Measurements from ENCODE around the gene SPACA4.

The SPACA4 gene

DNA sequence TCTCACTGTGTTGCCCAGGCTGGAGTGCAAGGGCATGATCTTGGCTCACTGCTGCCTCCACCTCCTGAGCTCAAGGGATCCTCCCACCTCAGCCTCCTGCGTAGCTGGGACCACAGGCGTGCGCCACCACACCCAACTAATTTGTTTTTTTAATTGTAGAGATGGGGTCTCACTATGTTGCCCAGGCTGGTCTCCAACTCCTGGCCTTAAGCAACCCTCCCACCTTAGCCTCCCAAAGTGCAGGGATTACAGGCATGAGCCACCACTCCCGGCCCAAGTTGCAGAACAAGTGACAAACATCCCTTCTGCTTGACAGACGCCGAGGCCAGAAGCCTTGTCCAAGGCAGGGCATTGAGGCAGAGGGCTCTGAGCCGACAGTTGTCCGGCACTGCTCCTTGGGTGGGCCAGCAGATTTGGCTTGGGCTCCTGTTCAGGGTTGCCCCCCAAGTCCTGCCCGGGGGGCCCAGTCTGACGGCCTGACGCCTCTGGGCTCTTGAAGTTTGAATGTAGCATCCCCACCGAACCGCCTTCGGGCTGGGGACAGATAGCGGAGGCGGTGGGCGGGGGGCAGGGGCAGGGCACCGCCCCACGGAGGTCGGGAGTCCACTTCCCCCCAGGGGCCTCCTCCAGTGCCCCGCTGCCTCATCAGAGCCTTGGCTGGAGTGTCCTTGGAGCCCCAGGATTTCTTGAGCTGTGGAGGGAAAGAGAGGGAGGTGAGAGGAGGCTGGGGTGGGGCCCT lies 5.7 kb upstream of the SPACA4 start:
- no peak for ATAC-seq
- TF ChIP-seq ZNF8 (CRISPR knock-in tag; IDR thresholded peaks at IDR 0.05), result no peak
- TF ChIP-seq ZNF70 (CRISPR knock-in tag; IDR thresholded peaks at IDR 0.05), result no peak
- TF ChIP-seq, protein P1, sequence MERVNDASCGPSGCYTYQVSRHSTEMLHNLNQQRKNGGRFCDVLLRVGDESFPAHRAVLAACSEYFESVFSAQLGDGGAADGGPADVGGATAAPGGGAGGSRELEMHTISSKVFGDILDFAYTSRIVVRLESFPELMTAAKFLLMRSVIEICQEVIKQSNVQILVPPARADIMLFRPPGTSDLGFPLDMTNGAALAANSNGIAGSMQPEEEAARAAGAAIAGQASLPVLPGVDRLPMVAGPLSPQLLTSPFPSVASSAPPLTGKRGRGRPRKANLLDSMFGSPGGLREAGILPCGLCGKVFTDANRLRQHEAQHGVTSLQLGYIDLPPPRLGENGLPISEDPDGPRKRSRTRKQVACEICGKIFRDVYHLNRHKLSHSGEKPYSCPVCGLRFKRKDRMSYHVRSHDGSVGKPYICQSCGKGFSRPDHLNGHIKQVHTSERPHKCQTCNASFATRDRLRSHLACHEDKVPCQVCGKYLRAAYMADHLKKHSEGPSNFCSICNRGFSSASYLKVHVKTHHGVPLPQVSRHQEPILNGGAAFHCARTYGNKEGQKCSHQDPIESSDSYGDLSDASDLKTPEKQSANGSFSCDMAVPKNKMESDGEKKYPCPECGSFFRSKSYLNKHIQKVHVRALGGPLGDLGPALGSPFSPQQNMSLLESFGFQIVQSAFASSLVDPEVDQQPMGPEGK (CRISPR knock-in tag; IDR thresholded peaks at IDR 0.05; ENCODE audit: borderline replicate concordance), result no peak
- no peak for TF ChIP-seq GLIS3 (CRISPR knock-in tag; IDR thresholded peaks at IDR 0.05)
- TF ChIP-seq ESRRG (CRISPR knock-in tag; IDR thresholded peaks at IDR 0.05), result no peak
- TF ChIP-seq, protein P2, sequence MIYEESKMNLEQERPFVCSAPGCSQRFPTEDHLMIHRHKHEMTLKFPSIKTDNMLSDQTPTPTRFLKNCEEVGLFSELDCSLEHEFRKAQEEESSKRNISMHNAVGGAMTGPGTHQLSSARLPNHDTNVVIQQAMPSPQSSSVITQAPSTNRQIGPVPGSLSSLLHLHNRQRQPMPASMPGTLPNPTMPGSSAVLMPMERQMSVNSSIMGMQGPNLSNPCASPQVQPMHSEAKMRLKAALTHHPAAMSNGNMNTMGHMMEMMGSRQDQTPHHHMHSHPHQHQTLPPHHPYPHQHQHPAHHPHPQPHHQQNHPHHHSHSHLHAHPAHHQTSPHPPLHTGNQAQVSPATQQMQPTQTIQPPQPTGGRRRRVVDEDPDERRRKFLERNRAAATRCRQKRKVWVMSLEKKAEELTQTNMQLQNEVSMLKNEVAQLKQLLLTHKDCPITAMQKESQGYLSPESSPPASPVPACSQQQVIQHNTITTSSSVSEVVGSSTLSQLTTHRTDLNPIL (CRISPR knock-in tag; IDR thresholded peaks at IDR 0.05; ENCODE audit: low read depth), result no peak
- no peak for TF ChIP-seq TCF4 (CRISPR knock-in tag; IDR thresholded peaks at IDR 0.05; ENCODE audit: borderline replicate concordance)
- TF ChIP-seq ZFP3 (CRISPR knock-in tag; IDR thresholded peaks at IDR 0.05), result no peak
- TF ChIP-seq PPARA (CRISPR knock-in tag; IDR thresholded peaks at IDR 0.05; ENCODE audit: borderline replicate concordance), result no peak
- TF ChIP-seq ISL1 (CRISPR knock-in tag; IDR thresholded peaks at IDR 0.05), result no peak
- TF ChIP-seq, protein P3, sequence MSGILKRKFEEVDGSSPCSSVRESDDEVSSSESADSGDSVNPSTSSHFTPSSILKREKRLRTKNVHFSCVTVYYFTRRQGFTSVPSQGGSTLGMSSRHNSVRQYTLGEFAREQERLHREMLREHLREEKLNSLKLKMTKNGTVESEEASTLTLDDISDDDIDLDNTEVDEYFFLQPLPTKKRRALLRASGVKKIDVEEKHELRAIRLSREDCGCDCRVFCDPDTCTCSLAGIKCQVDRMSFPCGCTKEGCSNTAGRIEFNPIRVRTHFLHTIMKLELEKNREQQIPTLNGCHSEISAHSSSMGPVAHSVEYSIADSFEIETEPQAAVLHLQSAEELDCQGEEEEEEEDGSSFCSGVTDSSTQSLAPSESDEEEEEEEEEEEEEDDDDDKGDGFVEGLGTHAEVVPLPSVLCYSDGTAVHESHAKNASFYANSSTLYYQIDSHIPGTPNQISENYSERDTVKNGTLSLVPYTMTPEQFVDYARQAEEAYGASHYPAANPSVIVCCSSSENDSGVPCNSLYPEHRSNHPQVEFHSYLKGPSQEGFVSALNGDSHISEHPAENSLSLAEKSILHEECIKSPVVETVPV (CRISPR knock-in tag; IDR thresholded peaks at IDR 0.05), result no peak
- TF ChIP-seq ARNTL (CRISPR knock-in tag; IDR thresholded peaks at IDR 0.05; ENCODE audit: borderline replicate concordance, low read depth), result no peak
- no peak for TF ChIP-seq RARB (CRISPR knock-in tag; IDR thresholded peaks at IDR 0.05)
- no peak for TF ChIP-seq BACH2 (CRISPR knock-in tag; IDR thresholded peaks at IDR 0.05; ENCODE audit: borderline replicate concordance)
- no peak for TF ChIP-seq ZFP30 (CRISPR knock-in tag; IDR thresholded peaks at IDR 0.05)
- TF ChIP-seq, protein P4, sequence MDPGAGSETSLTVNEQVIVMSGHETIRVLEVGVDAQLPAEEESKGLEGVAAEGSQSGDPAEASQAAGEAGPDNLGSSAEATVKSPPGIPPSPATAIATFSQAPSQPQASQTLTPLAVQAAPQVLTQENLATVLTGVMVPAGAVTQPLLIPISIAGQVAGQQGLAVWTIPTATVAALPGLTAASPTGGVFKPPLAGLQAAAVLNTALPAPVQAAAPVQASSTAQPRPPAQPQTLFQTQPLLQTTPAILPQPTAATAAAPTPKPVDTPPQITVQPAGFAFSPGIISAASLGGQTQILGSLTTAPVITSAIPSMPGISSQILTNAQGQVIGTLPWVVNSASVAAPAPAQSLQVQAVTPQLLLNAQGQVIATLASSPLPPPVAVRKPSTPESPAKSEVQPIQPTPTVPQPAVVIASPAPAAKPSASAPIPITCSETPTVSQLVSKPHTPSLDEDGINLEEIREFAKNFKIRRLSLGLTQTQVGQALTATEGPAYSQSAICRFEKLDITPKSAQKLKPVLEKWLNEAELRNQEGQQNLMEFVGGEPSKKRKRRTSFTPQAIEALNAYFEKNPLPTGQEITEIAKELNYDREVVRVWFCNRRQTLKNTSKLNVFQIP (CRISPR knock-in tag; IDR thresholded peaks at IDR 0.05; ENCODE audit: borderline replicate concordance, low read depth), result no peak
- TF ChIP-seq CSDC2 (CRISPR knock-in tag; IDR thresholded peaks at IDR 0.05), result no peak
- TF ChIP-seq ZNF565 (CRISPR knock-in tag; conservative IDR thresholded peaks at IDR 0.05; ENCODE audit: low read depth), result no peak
- TF ChIP-seq TOX (CRISPR knock-in tag; IDR thresholded peaks at IDR 0.05; ENCODE audit: borderline replicate concordance), result no peak
- TF ChIP-seq SNAI2 (CRISPR knock-in tag; IDR thresholded peaks at IDR 0.05), result no peak

DNA sequence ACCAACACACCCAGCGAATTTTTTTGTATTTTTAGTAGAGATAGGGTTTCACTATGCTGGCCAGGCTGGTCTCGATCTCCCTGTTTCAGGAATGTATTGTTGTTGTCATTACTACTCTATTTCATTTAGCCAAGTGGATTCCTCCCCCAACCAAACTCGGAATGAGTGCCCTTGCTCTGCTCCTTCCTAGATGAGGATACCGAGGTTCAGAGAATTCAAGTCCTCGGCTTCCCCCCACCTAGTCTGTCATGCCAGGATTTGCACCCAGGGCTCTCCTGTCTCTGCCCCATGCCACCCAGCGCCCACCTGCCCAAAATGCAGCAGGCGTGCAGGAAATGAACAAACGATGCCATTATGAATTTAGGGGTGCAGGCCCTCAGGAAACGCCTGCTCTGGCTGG lies 3.5 kb upstream of the SPACA4 start:
- TF ChIP-seq TCF4 (CRISPR knock-in tag; IDR thresholded peaks at IDR 0.05; ENCODE audit: borderline replicate concordance), result no peak
- TF ChIP-seq BACH2 (CRISPR knock-in tag; IDR thresholded peaks at IDR 0.05; ENCODE audit: borderline replicate concordance), result no peak
- TF ChIP-seq, protein P5, sequence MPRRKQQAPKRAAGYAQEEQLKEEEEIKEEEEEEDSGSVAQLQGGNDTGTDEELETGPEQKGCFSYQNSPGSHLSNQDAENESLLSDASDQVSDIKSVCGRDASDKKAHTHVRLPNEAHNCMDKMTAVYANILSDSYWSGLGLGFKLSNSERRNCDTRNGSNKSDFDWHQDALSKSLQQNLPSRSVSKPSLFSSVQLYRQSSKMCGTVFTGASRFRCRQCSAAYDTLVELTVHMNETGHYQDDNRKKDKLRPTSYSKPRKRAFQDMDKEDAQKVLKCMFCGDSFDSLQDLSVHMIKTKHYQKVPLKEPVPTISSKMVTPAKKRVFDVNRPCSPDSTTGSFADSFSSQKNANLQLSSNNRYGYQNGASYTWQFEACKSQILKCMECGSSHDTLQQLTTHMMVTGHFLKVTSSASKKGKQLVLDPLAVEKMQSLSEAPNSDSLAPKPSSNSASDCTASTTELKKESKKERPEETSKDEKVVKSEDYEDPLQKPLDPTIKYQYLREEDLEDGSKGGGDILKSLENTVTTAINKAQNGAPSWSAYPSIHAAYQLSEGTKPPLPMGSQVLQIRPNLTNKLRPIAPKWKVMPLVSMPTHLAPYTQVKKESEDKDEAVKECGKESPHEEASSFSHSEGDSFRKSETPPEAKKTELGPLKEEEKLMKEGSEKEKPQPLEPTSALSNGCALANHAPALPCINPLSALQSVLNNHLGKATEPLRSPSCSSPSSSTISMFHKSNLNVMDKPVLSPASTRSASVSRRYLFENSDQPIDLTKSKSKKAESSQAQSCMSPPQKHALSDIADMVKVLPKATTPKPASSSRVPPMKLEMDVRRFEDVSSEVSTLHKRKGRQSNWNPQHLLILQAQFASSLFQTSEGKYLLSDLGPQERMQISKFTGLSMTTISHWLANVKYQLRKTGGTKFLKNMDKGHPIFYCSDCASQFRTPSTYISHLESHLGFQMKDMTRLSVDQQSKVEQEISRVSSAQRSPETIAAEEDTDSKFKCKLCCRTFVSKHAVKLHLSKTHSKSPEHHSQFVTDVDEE (CRISPR knock-in tag; IDR thresholded peaks at IDR 0.05), result no peak
- TF ChIP-seq OSR1 (CRISPR knock-in tag; IDR thresholded peaks at IDR 0.05), result no peak
- TF ChIP-seq ZFP30 (CRISPR knock-in tag; IDR thresholded peaks at IDR 0.05), result no peak
- no peak for TF ChIP-seq ZC3H10 (CRISPR knock-in tag; IDR thresholded peaks at IDR 0.05)
- no peak for TF ChIP-seq RARB (CRISPR knock-in tag; IDR thresholded peaks at IDR 0.05)
- no peak for TF ChIP-seq ZNF8 (CRISPR knock-in tag; IDR thresholded peaks at IDR 0.05)
- TF ChIP-seq, protein P1 (CRISPR knock-in tag; IDR thresholded peaks at IDR 0.05; ENCODE audit: borderline replicate concordance), result no peak
- no peak for TF ChIP-seq ZNF70 (CRISPR knock-in tag; IDR thresholded peaks at IDR 0.05)
- TF ChIP-seq ARNTL (CRISPR knock-in tag; IDR thresholded peaks at IDR 0.05; ENCODE audit: borderline replicate concordance, low read depth), result no peak
- TF ChIP-seq, protein P2 (CRISPR knock-in tag; IDR thresholded peaks at IDR 0.05; ENCODE audit: low read depth), result no peak
- no peak for TF ChIP-seq ISL1 (CRISPR knock-in tag; IDR thresholded peaks at IDR 0.05)
- TF ChIP-seq ZFP3 (CRISPR knock-in tag; IDR thresholded peaks at IDR 0.05), result no peak
- no peak for TF ChIP-seq PPARA (CRISPR knock-in tag; IDR thresholded peaks at IDR 0.05; ENCODE audit: borderline replicate concordance)
- no peak for TF ChIP-seq GLIS3 (CRISPR knock-in tag; IDR thresholded peaks at IDR 0.05)
- TF ChIP-seq, protein P4 (CRISPR knock-in tag; IDR thresholded peaks at IDR 0.05; ENCODE audit: borderline replicate concordance, low read depth), result no peak
- no peak for ATAC-seq

Measured in SK-N-SH treated with all-trans-retinoic acid at 6 μM for 48 hours (cell line).